ENCODE measurements around the gene MORN4. TPM values are rescaled to one million over a fixed set of nuclear protein-coding genes. Genes with fewer than 3 reads are reported as not detected.

Gene MORN4
- total RNA-seq, 1 experiment from 2014 or later: 2.9 TPM

GRCh38 chr10:97627731-97628130 lies 5.6 kb downstream of the MORN4 start:
- no peak overlapping the region for H3K27ac ChIP-seq
- H3K4me1 ChIP-seq: no peaks in the 10 kb centered on the region
- no peak for DNase-seq
- H3K27me3 ChIP-seq: no peaks in the 10 kb centered on the region
- H3K36me3 ChIP-seq: no peaks in the 10 kb centered on the region
- H3K9me3 ChIP-seq (replicated peaks): no peaks in the 10 kb centered on the region
- H3K4me3 ChIP-seq: no peak overlapping the region

GRCh38 chr10:97623277-97623676 lies 10.0 kb downstream of the MORN4 start:
- Histone ChIP-seq H3K4me3 (no peak overlapping the region), H3K4me1 (no peaks in the 10 kb centered on the region), H3K27ac (no peak overlapping the region), H3K36me3 (no peaks in the 10 kb centered on the region), H3K9me3 (replicated peaks) (no peaks in the 10 kb centered on the region), H3K27me3 (no peaks in the 10 kb centered on the region)
- no peak for DNase-seq

- H3K4me3 ChIP-seq: no peak overlapping the region
- H3K4me1 ChIP-seq: no peaks in the 10 kb centered on the region
- H3K9me3 ChIP-seq (replicated peaks): no peaks in the 10 kb centered on the region
Observed at GRCh38 chr10:97618733-97619132, 14.6 kb downstream of the MORN4 start.

GRCh38 chr10:97618285-97618684 lies 15.0 kb downstream of the MORN4 start:
- no peak for DNase-seq
- H3K27ac ChIP-seq: no peak overlapping the region
- H3K36me3 ChIP-seq: no peaks in the 10 kb centered on the region
- no peak overlapping the region for H3K4me3 ChIP-seq
- no peaks in the 10 kb centered on the region for H3K4me1 ChIP-seq
- H3K27me3 ChIP-seq: no peaks in the 10 kb centered on the region
- H3K9me3 ChIP-seq (replicated peaks): no peaks in the 10 kb centered on the region

More at GRCh38 chr10:97618733-97619132, 14.6 kb downstream of the MORN4 start:
- H3K27me3 ChIP-seq: no peaks in the 10 kb centered on the region
- H3K36me3 ChIP-seq: no peaks in the 10 kb centered on the region
- DNase-seq: no peak
- H3K27ac ChIP-seq: no peak overlapping the region

- no peaks in the 10 kb centered on the region for H3K27me3 ChIP-seq
Observed at GRCh38 chr10:97612386-97612785, 20.9 kb downstream of the MORN4 start.

GRCh38 chr10:97611473-97611872 lies 21.8 kb downstream of the MORN4 start:
- H3K36me3 ChIP-seq: no peaks in the 10 kb centered on the region
- no peaks in the 10 kb centered on the region for H3K9me3 ChIP-seq (replicated peaks)
- H3K27ac ChIP-seq: no peak overlapping the region
- no peaks in the 10 kb centered on the region for H3K27me3 ChIP-seq
- no peak for DNase-seq
- H3K4me1 ChIP-seq: peaks cover 14% of the 10 kb centered on the region
- no peak overlapping the region for H3K4me3 ChIP-seq

More at GRCh38 chr10:97612386-97612785, 20.9 kb downstream of the MORN4 start:
- no peaks in the 10 kb centered on the region for H3K9me3 ChIP-seq (replicated peaks)
- H3K4me1 ChIP-seq: peaks cover 14% of the 10 kb centered on the region
- no peak overlapping the region for H3K27ac ChIP-seq
- DNase-seq: peak; percentile 29 to 75
- H3K36me3 ChIP-seq: no peaks in the 10 kb centered on the region
- no peak overlapping the region for H3K4me3 ChIP-seq

- no peaks in the 10 kb centered on the region for H3K27me3 ChIP-seq
- H3K4me1 ChIP-seq: peaks cover 14% of the 10 kb centered on the region
- no peaks in the 10 kb centered on the region for H3K36me3 ChIP-seq
- no peaks in the 10 kb centered on the region for H3K9me3 ChIP-seq (replicated peaks)
- H3K4me3 ChIP-seq: no peak overlapping the region
- no peak overlapping the region for H3K27ac ChIP-seq
- peak; percentile 60 to 76 for DNase-seq
Observed at GRCh38 chr10:97608991-97609561, 24.2 kb downstream of the MORN4 start.

- Histone ChIP-seq H3K9me3 (replicated peaks) (no peaks in the 10 kb centered on the region), H3K27me3 (no peaks in the 10 kb centered on the region), H3K27ac (no peak overlapping the region), H3K36me3 (no peaks in the 10 kb centered on the region), H3K4me3 (no peak overlapping the region), H3K4me1 (peaks cover 14% of the 10 kb centered on the region)
- DNase-seq: no peak
Observed at GRCh38 chr10:97607095-97607636, 26.1 kb downstream of the MORN4 start.

- DNase-seq: no peak
- H3K9me3 ChIP-seq (replicated peaks): no peaks in the 10 kb centered on the region
- H3K4me3 ChIP-seq: no peak overlapping the region
- H3K4me1 ChIP-seq: peaks cover 4% of the 10 kb centered on the region; the same call in 1 of the 2 replicates
- no peak overlapping the region for H3K27ac ChIP-seq
- no peaks in the 10 kb centered on the region for H3K27me3 ChIP-seq
- H3K36me3 ChIP-seq: no peaks in the 10 kb centered on the region
Observed at GRCh38 chr10:97601268-97602215, 31.8 kb downstream of the MORN4 start.

GRCh38 chr10:97600616-97601015 lies 32.7 kb downstream of the MORN4 start:
- Histone ChIP-seq H3K9me3 (replicated peaks) (no peaks in the 10 kb centered on the region), H3K4me3 (no peak overlapping the region), H3K27me3 (no peaks in the 10 kb centered on the region), H3K36me3 (no peaks in the 10 kb centered on the region), H3K4me1 (peaks cover 4% of the 10 kb centered on the region; the same call in 1 of the 2 replicates), H3K27ac (no peak overlapping the region)
- no peak for DNase-seq

GRCh38 chr10:97599272-97599619 lies 34.1 kb downstream of the MORN4 start:
- Histone ChIP-seq H3K36me3 (no peaks in the 10 kb centered on the region), H3K27ac (no peak overlapping the region), H3K4me3 (no peak overlapping the region), H3K27me3 (no peaks in the 10 kb centered on the region), H3K4me1 (peaks cover 4% of the 10 kb centered on the region; the same call in 1 of the 2 replicates), H3K9me3 (replicated peaks) (no peaks in the 10 kb centered on the region)
- DNase-seq: no peak

- no peaks in the 10 kb centered on the region for H3K9me3 ChIP-seq (replicated peaks)
- no peaks in the 10 kb centered on the region for H3K36me3 ChIP-seq
- H3K27ac ChIP-seq: no peak overlapping the region
- DNase-seq: no peak
- no peaks in the 10 kb centered on the region for H3K27me3 ChIP-seq
- no peak overlapping the region for H3K4me3 ChIP-seq
- H3K4me1 ChIP-seq: peaks cover 4% of the 10 kb centered on the region; the same call in 1 of the 2 replicates
Observed at GRCh38 chr10:97598407-97599271, 34.7 kb downstream of the MORN4 start.

- Histone ChIP-seq H3K36me3 (no peaks in the 10 kb centered on the region), H3K27me3 (no peaks in the 10 kb centered on the region), H3K27ac (no peak overlapping the region), H3K9me3 (replicated peaks) (no peaks in the 10 kb centered on the region), H3K4me1 (peaks cover 4% of the 10 kb centered on the region; the same call in 1 of the 2 replicates), H3K4me3 (no peak overlapping the region)
- no peak for DNase-seq
Observed at GRCh38 chr10:97597778-97598177, 35.5 kb downstream of the MORN4 start.
